GM19099 (cell line): Measurements from ENCODE around the gene FBLN5.

Source experiments
- POLR2A ChIP-seq: IDR thresholded peaks from 3 replicates; pipeline ENCODE4 v1.6.1; 2011; ENCODE audit warnings: low read depth; ENCODE audit not compliant: insufficient read length; ENCODE audit errors: extremely low read depth

Gene FBLN5

GRCh38 chr14:91844029-91844428 is 103.5 kb downstream of the FBLN5 start:
- TF ChIP-seq POLR2A = no peak

- TF ChIP-seq POLR2A = no peak
These were observed 104.1 kb downstream of the FBLN5 start for GRCh38 chr14:91843437-91843836.

GRCh38 chr14:91841065-91841464 is 106.4 kb downstream of the FBLN5 start:
- no peak for TF ChIP-seq POLR2A

- no peak for TF ChIP-seq POLR2A
These were observed 107.7 kb downstream of the FBLN5 start for GRCh38 chr14:91839749-91840148.

GRCh38 chr14:91837076-91837475 is 110.4 kb downstream of the FBLN5 start:
- TF ChIP-seq POLR2A = no peak

- peak; percentile 17 for TF ChIP-seq POLR2A
These were observed 111.3 kb downstream of the FBLN5 start for GRCh38 chr14:91835920-91836843.

GRCh38 chr14:91835197-91835919 is 112.1 kb downstream of the FBLN5 start:
- TF ChIP-seq POLR2A = no peak

GRCh38 chr14:91834571-91834970 is 112.9 kb downstream of the FBLN5 start:
- TF ChIP-seq POLR2A = no peak

- no peak for TF ChIP-seq POLR2A
These were observed 116.2 kb downstream of the FBLN5 start for GRCh38 chr14:91831337-91831736.

- no peak for TF ChIP-seq POLR2A
These were observed 116.7 kb downstream of the FBLN5 start for GRCh38 chr14:91830777-91831176.

- no peak for TF ChIP-seq POLR2A
These were observed 118.0 kb downstream of the FBLN5 start for GRCh38 chr14:91829511-91829910.

GRCh38 chr14:91827746-91828145 is 119.7 kb downstream of the FBLN5 start:
- TF ChIP-seq POLR2A = no peak
